Cardiac fibroblast (primary cell): ENCODE results near the gene NTN4.
"Not testable (repeated sequence)": the region's sequence is repeated elsewhere in the genome, so short reads cannot be mapped to it uniquely, and the experiment has no call there.

Experiments
- DNase-seq, 2 donors: peaks; one replicate each; pipeline versions ENCODE4 v3.0.0 to v3.0.0-alpha.2; 2010; ENCODE audit warnings: low read depth in 2 of 2
- H3K4me3 ChIP-seq, 2 donors: replicated peaks in 1 of 2; 1 replicate in 1 of 2; 2 replicates in 1 of 2; pipeline ENCODE4 v1.5.1; 2011; ENCODE audit warnings: low read depth in 2 of 2, low read length in 2 of 2, mild to moderate bottlenecking in 2 of 2, moderate library complexity in 1 of 2
- TF ChIP-seq, protein P1 (sequence below): IDR thresholded peaks from one replicate; pipeline ENCODE4 v1.5.1; 2011; ENCODE audit warnings: low read depth, mild to moderate bottlenecking, low read length, inconsistent platforms

NTN4 gene

DNA sequence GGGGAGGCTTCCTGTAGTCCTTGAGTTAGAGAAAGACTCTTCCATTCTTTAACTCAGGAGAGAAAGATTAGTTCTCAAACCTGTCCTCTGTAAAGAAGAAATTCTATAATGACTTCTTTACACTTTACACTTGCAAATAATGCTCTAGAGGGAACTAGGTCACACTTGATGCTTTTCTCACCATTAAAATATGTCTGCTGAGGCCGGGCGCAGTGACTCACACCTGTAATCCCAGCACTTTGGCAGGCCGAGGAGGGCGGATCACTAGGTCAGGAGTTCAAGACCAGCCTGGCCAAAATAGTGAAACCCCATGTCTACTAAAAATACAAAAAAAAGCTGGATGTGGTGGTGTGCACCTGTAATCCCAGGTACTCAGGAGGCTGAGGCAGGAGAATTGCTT, 6.3 kb downstream of the NTN4 start:
- peak in 1 of 2 donors; percentile 76 for DNase-seq
- H3K4me3 ChIP-seq: no peak overlapping the region
- TF ChIP-seq, protein P1, sequence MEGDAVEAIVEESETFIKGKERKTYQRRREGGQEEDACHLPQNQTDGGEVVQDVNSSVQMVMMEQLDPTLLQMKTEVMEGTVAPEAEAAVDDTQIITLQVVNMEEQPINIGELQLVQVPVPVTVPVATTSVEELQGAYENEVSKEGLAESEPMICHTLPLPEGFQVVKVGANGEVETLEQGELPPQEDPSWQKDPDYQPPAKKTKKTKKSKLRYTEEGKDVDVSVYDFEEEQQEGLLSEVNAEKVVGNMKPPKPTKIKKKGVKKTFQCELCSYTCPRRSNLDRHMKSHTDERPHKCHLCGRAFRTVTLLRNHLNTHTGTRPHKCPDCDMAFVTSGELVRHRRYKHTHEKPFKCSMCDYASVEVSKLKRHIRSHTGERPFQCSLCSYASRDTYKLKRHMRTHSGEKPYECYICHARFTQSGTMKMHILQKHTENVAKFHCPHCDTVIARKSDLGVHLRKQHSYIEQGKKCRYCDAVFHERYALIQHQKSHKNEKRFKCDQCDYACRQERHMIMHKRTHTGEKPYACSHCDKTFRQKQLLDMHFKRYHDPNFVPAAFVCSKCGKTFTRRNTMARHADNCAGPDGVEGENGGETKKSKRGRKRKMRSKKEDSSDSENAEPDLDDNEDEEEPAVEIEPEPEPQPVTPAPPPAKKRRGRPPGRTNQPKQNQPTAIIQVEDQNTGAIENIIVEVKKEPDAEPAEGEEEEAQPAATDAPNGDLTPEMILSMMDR: no peak

DNA sequence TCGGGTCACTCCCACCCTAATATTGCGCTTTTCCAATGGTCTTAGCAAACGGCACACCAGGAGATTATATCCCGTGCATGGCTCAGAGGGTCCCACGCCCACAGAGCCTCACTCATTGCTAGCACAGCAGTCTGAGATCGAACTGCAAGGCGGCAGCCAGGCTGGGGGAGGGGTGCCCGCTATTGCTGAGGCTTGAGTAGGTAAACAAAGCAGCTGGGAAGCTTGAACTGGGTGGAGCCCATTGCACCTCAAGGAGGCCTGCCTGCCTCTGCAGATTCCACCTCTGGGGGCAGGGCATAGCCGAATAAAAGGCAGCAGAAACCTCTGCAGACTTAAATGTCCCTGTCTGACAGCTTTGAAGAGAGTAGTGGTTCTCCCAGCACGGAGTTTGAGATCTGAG, 15.1 kb downstream of the NTN4 start:
- not testable (repeated sequence) for H3K4me3 ChIP-seq, DNase-seq

DNA sequence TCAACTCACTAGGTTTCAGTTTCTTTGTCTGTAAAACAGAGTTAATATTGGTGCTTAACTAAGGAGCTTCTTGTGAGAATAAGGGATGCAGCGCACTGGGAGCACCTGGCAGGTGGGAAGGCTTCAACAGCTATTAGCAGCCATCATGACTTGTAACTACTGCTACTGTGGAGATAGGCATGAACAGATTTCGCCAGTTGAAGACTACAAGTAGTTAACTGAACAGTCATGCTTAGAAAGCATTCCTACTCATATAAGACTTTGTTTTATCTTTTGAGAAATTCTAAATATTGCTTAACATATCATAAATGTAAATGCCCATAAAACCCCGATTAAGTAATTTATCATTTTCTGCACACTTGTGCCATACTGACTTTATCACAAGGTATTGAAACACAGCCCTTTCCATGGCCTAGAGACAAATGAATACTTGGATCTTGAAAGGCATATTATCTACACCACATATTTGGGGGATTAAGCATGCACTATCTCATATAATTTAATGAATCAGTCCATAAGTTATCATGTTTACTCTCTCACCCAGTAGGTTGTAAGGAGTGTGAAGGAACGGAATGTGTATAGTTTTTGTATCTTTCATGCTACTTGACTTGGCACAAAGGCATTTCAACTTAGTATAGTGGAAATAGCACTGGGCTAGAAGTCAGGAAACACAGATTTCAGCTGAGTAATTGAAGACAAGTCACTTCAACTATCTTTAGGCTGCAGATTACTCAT, 16.1 kb downstream of the NTN4 start:
- DNase-seq: peak; percentile 69 to 70
- TF ChIP-seq, protein P1: no peak
- no peak overlapping the region for H3K4me3 ChIP-seq

DNA sequence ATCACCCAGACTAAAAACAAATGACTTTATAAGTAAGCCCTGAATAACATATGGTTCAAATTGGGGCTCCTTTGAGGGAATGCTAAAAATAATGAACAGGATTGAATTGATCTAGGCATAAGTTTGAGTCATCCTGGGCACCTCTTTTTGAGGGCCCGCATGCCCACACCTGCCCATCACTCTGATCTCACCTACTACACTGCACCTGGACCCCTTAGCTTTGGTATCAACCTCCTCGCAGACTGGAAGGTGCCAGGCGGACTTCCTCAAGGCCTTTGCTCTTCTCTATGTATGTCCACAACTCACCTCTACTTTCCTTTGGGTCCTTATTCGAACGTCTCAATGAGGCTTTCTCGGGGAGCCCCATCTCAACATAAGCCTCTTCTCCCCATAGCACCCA, 17.2 kb downstream of the NTN4 start:
- H3K4me3 ChIP-seq: no peak overlapping the region
- TF ChIP-seq, protein P1: no peak
- no peak for DNase-seq

DNA sequence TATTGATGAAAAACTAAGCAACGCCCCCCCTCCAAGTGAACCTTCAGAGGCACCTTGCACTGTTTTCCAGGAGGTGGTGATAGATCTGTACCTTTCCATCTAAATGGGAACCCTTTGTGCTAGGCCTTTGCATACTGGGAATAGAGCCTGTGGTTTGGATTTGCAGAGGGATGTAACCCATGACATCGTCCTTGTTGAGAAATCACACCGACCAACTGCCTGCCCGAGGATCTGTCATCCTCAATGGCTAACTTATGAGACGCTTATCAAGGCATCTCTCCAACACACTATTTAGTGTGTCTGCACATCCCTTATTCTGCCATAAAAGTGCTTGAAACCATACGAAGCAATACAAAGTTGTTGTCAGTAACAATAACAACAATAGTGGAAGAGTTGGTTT, 22.9 kb downstream of the NTN4 start:
- DNase-seq: peak in 1 of 2 donors; percentile 56
- H3K4me3 ChIP-seq: no peak overlapping the region
- TF ChIP-seq, protein P1: no peak

DNA sequence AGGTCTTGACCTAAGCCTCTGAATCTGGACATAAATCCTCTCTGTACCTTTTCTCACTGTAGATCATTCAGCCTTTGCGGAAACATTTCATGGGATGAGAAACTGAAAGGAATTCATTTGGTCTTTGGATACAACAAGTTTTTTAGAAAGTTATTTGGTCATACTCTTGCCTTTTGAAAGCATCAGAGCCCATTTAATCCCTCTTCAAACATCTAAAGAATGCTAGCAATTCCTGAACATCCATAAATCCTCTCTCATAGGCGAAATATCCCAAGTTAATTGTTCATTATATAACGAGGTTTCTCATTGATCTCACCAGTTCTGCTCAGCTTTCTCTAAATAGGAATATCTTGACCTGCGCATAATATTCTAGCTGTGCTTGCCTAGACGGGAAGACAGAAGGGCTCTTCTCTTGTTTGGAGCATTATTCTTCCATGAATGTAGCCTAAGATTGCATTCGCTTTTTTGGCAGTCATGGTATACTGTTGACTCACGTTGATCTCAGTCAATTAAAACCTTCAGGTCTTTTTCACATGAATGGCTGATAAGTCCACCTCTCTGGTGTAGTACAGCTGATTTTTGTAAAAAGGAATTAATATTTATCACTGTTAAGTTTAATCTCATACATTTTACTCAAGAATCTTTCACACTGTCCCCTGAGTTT, 24.1 kb downstream of the NTN4 start:
- DNase-seq: peak in 1 of 2 donors; percentile 62
- H3K4me3 ChIP-seq: no peak overlapping the region
- TF ChIP-seq, protein P1: no peak

DNA sequence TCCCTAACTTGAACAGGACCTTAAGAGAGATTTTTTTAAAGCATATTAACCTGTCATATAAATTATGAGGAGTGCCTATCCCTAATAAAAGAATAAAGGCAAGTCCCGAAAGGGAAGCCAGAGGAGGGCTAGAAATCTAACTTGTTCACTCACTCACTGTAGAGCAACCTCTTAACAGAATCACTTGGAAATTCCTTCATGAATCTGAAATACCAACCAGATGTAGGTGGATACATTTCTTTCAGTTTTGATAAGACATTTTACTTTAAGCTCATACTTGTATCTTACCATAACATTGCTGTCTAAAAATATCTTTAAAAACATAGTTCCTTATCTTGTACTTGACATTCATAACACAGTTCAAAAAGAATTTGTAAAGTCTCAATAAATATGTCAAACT, 25.7 kb downstream of the NTN4 start:
- H3K4me3 ChIP-seq: no peak overlapping the region
- TF ChIP-seq, protein P1: no peak
- DNase-seq: no peak
